PC-3 (cell line): ENCODE measurements around the gene MUC6. TPM values are rescaled to one million over a fixed set of nuclear protein-coding genes. Genes with fewer than 3 reads are reported as not detected.

Experiments
- ATAC-seq: fragments of 200-7000 bp; cut with Tn5 transposase; 2 replicates; pipeline ENCODE4 v1.9.1; 2020; ENCODE audit warnings: mild to moderate bottlenecking, moderate library complexity
- BruUV-seq: library from RNA; stranded (reverse); fragments of 400-500 nt; replicated peaks from 2 replicates; lab custom pipeline; 2021; lab: Mats Ljungman, UMichigan
- CTCF ChIA-PET: fragments of 300-600 bp; sonication (Branson Sonifier 250); formaldehyde crosslinking; loops from one replicate; lab custom pipeline; 2022; ENCODE audit warnings: antibody characterized with exemption; lab: Charles Lee
- POLR2A ChIA-PET: fragments of 300-600 bp; sonication (Branson Sonifier 250); formaldehyde crosslinking; loops from one replicate; lab custom pipeline; 2022; ENCODE audit warnings: antibody characterized with exemption; ENCODE audit not compliant: unreplicated experiment; lab: Charles Lee
- DNase-seq: peaks from one replicate; pipeline ENCODE4 v3.0.0-alpha.2; 2015
- H2AFZ ChIP-seq: fragments of 300-600 bp; sonication (generic); 2 replicates; pipeline ENCODE4 v1.6.0; 2016; ENCODE audit warnings: antibody characterized with exemption, low read length
- H3F3A ChIP-seq: fragments of 300-600 bp; sonication (generic); one replicate; pipeline ENCODE4 v1.6.0; 2017; ENCODE audit warnings: antibody characterized with exemption, low read length, control low read depth, mild to moderate bottlenecking; ENCODE audit not compliant: unreplicated experiment
- H3K27ac ChIP-seq: fragments of 300-600 bp; sonication (generic); 2 replicates; pipeline ENCODE4 v1.5.1; 2016; ENCODE audit warnings: mild to moderate bottlenecking, low read length
- H3K27me3 ChIP-seq: fragments of 300-600 bp; sonication (generic); 2 replicates; pipeline ENCODE4 v1.6.1; 2016; ENCODE audit warnings: low read length, mixed read lengths
- H3K36me3 ChIP-seq: fragments of 300-600 bp; sonication (generic); 2 replicates; pipeline ENCODE4 v1.6.1; 2016; ENCODE audit warnings: low read depth, mixed run types, low read length, mixed read lengths
- H3K4me1 ChIP-seq: fragments of 300-600 bp; sonication (generic); 2 replicates; pipeline ENCODE4 v1.5.1; 2016; ENCODE audit warnings: low read length; ENCODE audit not compliant: insufficient read depth
- H3K4me2 ChIP-seq: fragments of 300-600 bp; sonication (generic); 2 replicates; pipeline ENCODE4 v1.6.0; 2016; ENCODE audit warnings: low read length
- H3K4me3 ChIP-seq: fragments of 300-600 bp; sonication (generic); 2 replicates; pipeline ENCODE4 v1.5.1; 2016; ENCODE audit warnings: mild to moderate bottlenecking, low read length, mixed read lengths
- H3K79me2 ChIP-seq: fragments of 300-600 bp; sonication (generic); 2 replicates; pipeline ENCODE4 v1.6.1; 2017; ENCODE audit warnings: low read length, mixed read lengths
- H3K9ac ChIP-seq: fragments of 300-600 bp; sonication (generic); 2 replicates; pipeline ENCODE4 v1.6.0; 2016; ENCODE audit warnings: mild to moderate bottlenecking, low read length
- H3K9me2 ChIP-seq: fragments of 300-600 bp; sonication (generic); replicated peaks from 2 replicates; pipeline ENCODE4 v1.6.1; 2016; ENCODE audit warnings: mixed run types, low read length, mixed read lengths
- H3K9me3 ChIP-seq: fragments of 300-600 bp; sonication (generic); 2 replicates; pipeline ENCODE4 v1.6.1; 2016; ENCODE audit warnings: low read length, mixed read lengths
- H4K20me1 ChIP-seq: fragments of 300-600 bp; sonication (generic); 2 replicates; pipeline ENCODE4 v1.6.1; 2016; ENCODE audit warnings: low read length, mixed read lengths
- EZH2 ChIP-seq: fragments of 300-600 bp; sonication (generic); IDR thresholded peaks from one replicate; pipeline ENCODE4 v1.6.1; 2017; ENCODE audit warnings: antibody characterized with exemption, mild to moderate bottlenecking, low read length; ENCODE audit not compliant: unreplicated experiment
- EZH2phosphoT487 ChIP-seq: fragments of 300-600 bp; sonication (generic); IDR thresholded peaks from 2 replicates; pipeline ENCODE4 v1.6.1; 2018; ENCODE audit warnings: mild to moderate bottlenecking, antibody characterized with exemption, low read length, borderline replicate concordance
- intact Hi-C: fragments of 100-400 bp; cut with micrococcal nuclease; formaldehyde crosslinking; loops from 2 replicates; pipeline ENCODE4 v1.9.0; 2023
- total RNA-seq: library from RNA; depleted of rRNA; stranded (reverse); fragments of >200 nt; gene quantifications from 2 replicates; pipeline ENCODE4 v1.2.3, GENCODE V29; 2014
- TF ChIP-seq, protein P1 (sequence below): fragments of 300-600 bp; sonication (generic); conservative IDR thresholded peaks from 2 replicates; pipeline ENCODE4 v1.5.1; 2017; ENCODE audit warnings: antibody characterized with exemption, low read depth, mild to moderate bottlenecking, low read length

MUC6 gene
- total RNA-seq, 1 experiment from 2014 or later, result 0.18 TPM

DNA sequence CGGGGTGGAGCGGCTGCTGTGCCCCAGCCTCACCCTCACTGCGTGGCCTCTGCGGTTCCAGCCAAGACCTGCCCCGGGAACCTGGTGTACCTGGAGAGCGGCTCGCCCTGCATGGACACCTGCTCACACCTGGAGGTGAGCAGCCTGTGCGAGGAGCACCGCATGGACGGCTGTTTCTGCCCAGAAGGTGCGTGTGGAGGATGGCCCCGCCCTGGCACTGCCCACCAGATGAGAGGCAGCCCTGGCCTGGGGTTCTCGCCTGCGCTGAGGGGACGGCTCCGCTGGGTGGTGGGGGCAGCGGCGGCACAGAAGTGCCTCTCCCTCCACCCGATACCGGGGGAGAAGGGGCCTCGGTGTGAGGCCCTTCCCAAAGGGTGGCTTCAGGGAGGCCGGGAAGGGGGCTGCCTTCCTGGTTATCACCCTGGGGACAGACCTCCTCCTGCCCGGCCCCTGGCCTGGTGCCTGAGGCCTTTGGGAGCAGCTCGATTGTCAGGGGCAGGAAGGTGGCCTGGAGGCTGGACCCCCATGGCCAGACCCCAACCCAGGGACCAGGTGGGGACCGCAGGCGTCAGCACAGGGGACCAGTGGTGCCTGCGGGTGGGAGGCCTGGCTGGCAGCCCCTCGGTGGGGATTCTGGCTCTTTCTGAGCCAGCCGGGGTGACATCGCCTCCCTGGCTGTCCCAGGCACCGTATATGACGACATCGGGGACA lies 45.2 kb upstream of the MUC6 start:
- Histone ChIP-seq H3K9ac (no peak overlapping the region), H3K27me3 (no peaks in the 10 kb centered on the region), H2AFZ (no peak overlapping the region), H4K20me1 (no peaks in the 10 kb centered on the region), H3K4me2 (no peak overlapping the region), H3F3A (no peaks in the 10 kb centered on the region), H3K9me2 (no peaks in the 10 kb centered on the region), H3K9me3 (no peaks in the 10 kb centered on the region), H3K27ac (no peak overlapping the region), H3K79me2 (no peaks in the 10 kb centered on the region), H3K4me3 (no peak overlapping the region), H3K4me1 (no peaks in the 10 kb centered on the region), H3K36me3 (no peaks in the 10 kb centered on the region)
- intact Hi-C loops, result no loop called here
- CTCF ChIA-PET, result no interaction called here
- TF ChIP-seq EZH2, result no peak
- no peak for TF ChIP-seq EZH2phosphoT487
- TF ChIP-seq, protein P1, sequence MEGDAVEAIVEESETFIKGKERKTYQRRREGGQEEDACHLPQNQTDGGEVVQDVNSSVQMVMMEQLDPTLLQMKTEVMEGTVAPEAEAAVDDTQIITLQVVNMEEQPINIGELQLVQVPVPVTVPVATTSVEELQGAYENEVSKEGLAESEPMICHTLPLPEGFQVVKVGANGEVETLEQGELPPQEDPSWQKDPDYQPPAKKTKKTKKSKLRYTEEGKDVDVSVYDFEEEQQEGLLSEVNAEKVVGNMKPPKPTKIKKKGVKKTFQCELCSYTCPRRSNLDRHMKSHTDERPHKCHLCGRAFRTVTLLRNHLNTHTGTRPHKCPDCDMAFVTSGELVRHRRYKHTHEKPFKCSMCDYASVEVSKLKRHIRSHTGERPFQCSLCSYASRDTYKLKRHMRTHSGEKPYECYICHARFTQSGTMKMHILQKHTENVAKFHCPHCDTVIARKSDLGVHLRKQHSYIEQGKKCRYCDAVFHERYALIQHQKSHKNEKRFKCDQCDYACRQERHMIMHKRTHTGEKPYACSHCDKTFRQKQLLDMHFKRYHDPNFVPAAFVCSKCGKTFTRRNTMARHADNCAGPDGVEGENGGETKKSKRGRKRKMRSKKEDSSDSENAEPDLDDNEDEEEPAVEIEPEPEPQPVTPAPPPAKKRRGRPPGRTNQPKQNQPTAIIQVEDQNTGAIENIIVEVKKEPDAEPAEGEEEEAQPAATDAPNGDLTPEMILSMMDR, result no peak
- no peak for ATAC-seq
- BruUV-seq, result no TSS peak
- no peak for DNase-seq
- POLR2A ChIA-PET, result no interaction called here

DNA sequence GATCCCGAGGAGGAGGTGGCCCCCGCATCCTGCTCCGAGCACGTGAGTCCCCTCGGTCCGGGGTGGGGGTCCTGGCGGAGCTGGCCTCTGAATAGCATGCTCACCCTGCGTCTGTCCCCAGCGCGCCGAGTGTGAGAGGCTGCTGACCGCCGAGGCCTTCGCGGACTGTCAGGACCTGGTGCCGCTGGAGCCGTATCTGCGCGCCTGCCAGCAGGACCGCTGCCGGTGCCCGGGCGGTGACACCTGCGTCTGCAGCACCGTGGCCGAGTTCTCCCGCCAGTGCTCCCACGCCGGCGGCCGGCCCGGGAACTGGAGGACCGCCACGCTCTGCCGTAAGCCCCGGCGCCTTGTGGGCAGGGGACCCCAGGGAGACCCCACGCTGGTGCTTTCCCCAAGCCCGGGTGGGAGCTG lies 41.7 kb upstream of the MUC6 start:
- Histone ChIP-seq H3K27me3 (no peaks in the 10 kb centered on the region), H2AFZ (no peak overlapping the region), H3K4me3 (no peak overlapping the region), H3K4me1 (peaks cover 12% of the 10 kb centered on the region), H3K9me2 (no peaks in the 10 kb centered on the region), H3K4me2 (no peak overlapping the region), H3K27ac (no peak overlapping the region), H3K79me2 (no peaks in the 10 kb centered on the region), H3K9me3 (no peaks in the 10 kb centered on the region), H4K20me1 (no peaks in the 10 kb centered on the region), H3K9ac (no peak overlapping the region), H3F3A (no peaks in the 10 kb centered on the region), H3K36me3 (no peaks in the 10 kb centered on the region)
- BruUV-seq, result no TSS peak
- POLR2A ChIA-PET, result no interaction called here
- CTCF ChIA-PET, result no interaction called here
- TF ChIP-seq EZH2phosphoT487 (no peak), EZH2 (no peak)
- TF ChIP-seq, protein P1, result no peak
- ATAC-seq (no peak), DNase-seq (no peak)
- intact Hi-C loops, result no loop called here

DNA sequence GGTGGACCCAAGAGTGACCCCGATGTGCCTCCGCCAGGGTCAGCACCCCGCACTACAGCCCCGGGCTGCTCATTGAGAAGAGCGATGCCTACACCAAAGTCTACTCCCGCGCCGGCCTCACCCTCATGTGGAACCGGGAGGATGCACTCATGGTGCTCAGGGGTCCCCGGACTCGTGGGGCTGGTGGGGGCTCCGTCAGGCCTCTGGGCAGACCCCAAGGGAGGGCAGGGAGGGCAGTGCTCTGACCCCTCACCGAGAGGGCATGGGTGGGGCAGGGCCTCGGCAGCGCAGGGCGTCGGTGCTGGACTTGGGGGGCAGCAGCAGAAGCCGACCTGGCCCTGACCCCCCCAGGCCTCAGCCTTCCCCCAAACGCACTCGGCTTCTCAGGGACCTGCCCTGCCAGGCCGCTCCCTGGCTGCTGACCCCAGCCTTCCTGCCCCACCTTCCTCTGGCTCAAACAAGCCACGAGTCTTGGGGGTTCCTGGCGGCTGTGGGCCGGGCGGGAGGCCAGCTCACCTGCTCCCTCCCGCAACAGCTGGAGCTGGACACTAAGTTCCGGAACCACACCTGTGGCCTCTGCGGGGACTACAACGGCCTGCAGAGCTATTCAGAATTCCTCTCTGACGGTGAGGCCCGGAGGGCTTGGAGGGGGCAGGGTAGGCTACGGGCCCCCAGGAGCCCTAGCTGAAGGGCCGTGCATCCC lies 41.0 kb upstream of the MUC6 start:
- H3K9me3 ChIP-seq, result no peaks in the 10 kb centered on the region
- H2AFZ ChIP-seq, result no peak overlapping the region
- ATAC-seq, result no peak
- H4K20me1 ChIP-seq, result no peaks in the 10 kb centered on the region
- no peaks in the 10 kb centered on the region for H3K79me2 ChIP-seq
- POLR2A ChIA-PET, result no interaction called here
- no peaks in the 10 kb centered on the region for H3K9me2 ChIP-seq
- CTCF ChIA-PET, result no interaction called here
- no peaks in the 10 kb centered on the region for H3K36me3 ChIP-seq
- H3K4me2 ChIP-seq, result no peak overlapping the region
- H3K27me3 ChIP-seq, result no peaks in the 10 kb centered on the region
- TF ChIP-seq EZH2phosphoT487 (no peak), EZH2 (no peak)
- TF ChIP-seq, protein P1, result no peak
- no peak overlapping the region for H3K4me3 ChIP-seq
- peaks cover 18% of the 10 kb centered on the region for H3K4me1 ChIP-seq
- no peak overlapping the region for H3K27ac ChIP-seq
- H3K9ac ChIP-seq, result no peak overlapping the region
- intact Hi-C loops, result no loop called here
- BruUV-seq, result no TSS peak
- DNase-seq, result no peak
- H3F3A ChIP-seq, result no peaks in the 10 kb centered on the region
